Neural crest cell (in vitro differentiated cells): Measurements from ENCODE around the gene PCNX3. TPM values are rescaled to one million over a fixed set of nuclear protein-coding genes. Genes with fewer than 3 reads are reported as not detected.
A peak's percentile ranks its signal among the peaks of the same experiment; 100 is the strongest.

Source experiments
- DNase-seq: peaks from one replicate; pipeline ENCODE4 v3.0.0; 2021; ENCODE audit warnings: low read depth, mixed read lengths, low spot score
- H3K27ac Mint-ChIP-seq: one replicate; pipeline ENCODE4 v1.8.0; 2021; ENCODE audit warnings: mild to moderate bottlenecking, mixed read lengths; ENCODE audit not compliant: unreplicated experiment
- H3K27me3 Mint-ChIP-seq: 2 replicates; pipeline ENCODE4 v1.8.0; 2021; ENCODE audit warnings: low read depth, mild to moderate bottlenecking, mixed read lengths
- H3K36me3 Mint-ChIP-seq: 2 replicates; pipeline ENCODE4 v1.8.0; 2021; ENCODE audit warnings: low read depth, mild to moderate bottlenecking, mixed read lengths
- H3K4me1 Mint-ChIP-seq: 2 replicates; pipeline ENCODE4 v1.8.0; 2021; ENCODE audit warnings: mixed read lengths
- H3K4me3 Mint-ChIP-seq: one replicate; pipeline ENCODE4 v1.8.0; 2021; ENCODE audit warnings: mild to moderate bottlenecking, mixed read lengths
- H3K9me3 Mint-ChIP-seq: 2 replicates; pipeline ENCODE4 v1.8.0; 2021; ENCODE audit warnings: mixed read lengths
- total RNA-seq: library from RNA; stranded (reverse); gene quantifications from 2 replicates; pipeline ENCODE4 v1.2.1, GENCODE V29; 2021
- TF ChIP-seq, protein P1 (sequence below): fragments of 200-600 bp; sonication (generic); conservative IDR thresholded peaks from 2 replicates; pipeline ENCODE4 v1.5.0; 2021; ENCODE audit warnings: antibody characterized with exemption, mild to moderate bottlenecking

PCNX3 gene
- total RNA-seq, 1 donor from 2014 or later, result 58.2 TPM

- Mint-ChIP-seq H3K4me3 (peak overlapping the region; percentile 56), H3K27ac (no peak overlapping the region), H3K27me3 (no peaks in the 10 kb centered on the region), H3K9me3 (no peaks in the 10 kb centered on the region), H3K36me3 (peaks cover 5% of the 10 kb centered on the region), H3K4me1 (peaks cover 6% of the 10 kb centered on the region)
- DNase-seq, result no peak
- TF ChIP-seq, protein P1, sequence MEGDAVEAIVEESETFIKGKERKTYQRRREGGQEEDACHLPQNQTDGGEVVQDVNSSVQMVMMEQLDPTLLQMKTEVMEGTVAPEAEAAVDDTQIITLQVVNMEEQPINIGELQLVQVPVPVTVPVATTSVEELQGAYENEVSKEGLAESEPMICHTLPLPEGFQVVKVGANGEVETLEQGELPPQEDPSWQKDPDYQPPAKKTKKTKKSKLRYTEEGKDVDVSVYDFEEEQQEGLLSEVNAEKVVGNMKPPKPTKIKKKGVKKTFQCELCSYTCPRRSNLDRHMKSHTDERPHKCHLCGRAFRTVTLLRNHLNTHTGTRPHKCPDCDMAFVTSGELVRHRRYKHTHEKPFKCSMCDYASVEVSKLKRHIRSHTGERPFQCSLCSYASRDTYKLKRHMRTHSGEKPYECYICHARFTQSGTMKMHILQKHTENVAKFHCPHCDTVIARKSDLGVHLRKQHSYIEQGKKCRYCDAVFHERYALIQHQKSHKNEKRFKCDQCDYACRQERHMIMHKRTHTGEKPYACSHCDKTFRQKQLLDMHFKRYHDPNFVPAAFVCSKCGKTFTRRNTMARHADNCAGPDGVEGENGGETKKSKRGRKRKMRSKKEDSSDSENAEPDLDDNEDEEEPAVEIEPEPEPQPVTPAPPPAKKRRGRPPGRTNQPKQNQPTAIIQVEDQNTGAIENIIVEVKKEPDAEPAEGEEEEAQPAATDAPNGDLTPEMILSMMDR, result no peak
Observed at GRCh38 chr11:65621460-65621859, 5.9 kb downstream of the PCNX3 start.

- no peaks in the 10 kb centered on the region for H3K9me3 Mint-ChIP-seq
- peak overlapping the region; percentile 27 for H3K4me3 Mint-ChIP-seq
- peaks cover 5% of the 10 kb centered on the region for H3K36me3 Mint-ChIP-seq
- peaks cover under 1% of the 10 kb centered on the region for H3K4me1 Mint-ChIP-seq
- no peak for DNase-seq
- H3K27me3 Mint-ChIP-seq, result no peaks in the 10 kb centered on the region
- no peak overlapping the region for H3K27ac Mint-ChIP-seq
- TF ChIP-seq, protein P1, result no peak
Observed at GRCh38 chr11:65622011-65622410, 6.4 kb downstream of the PCNX3 start.

DNA sequence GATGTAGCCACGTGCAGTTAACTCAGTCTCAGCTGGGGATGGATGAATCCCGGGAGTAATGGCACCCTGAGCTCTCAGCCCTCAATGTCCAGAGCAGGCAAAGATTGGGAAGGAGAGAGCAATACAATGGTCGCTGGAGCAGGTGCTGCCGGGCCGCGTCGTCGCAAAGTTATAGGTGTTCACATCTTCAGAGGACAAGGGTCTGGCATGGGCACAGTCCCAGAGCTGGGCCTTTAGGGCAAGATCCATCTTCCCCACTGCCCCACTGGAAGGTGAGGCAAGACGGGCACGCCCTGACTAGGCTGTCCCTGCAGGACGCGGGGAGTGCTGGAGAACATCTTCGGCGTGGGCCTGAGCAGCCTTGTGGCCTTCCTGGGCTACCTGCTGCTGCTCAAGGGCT is 7.6 kb downstream of the PCNX3 start:
- Mint-ChIP-seq H3K9me3 (no peaks in the 10 kb centered on the region), H3K4me3 (no peak overlapping the region), H3K27me3 (no peaks in the 10 kb centered on the region), H3K36me3 (peaks cover 5% of the 10 kb centered on the region), H3K4me1 (no peaks in the 10 kb centered on the region), H3K27ac (no peak overlapping the region)
- no peak for DNase-seq
- TF ChIP-seq, protein P1, result no peak

- DNase-seq, result no peak
- H3K27me3 Mint-ChIP-seq, result no peaks in the 10 kb centered on the region
- TF ChIP-seq, protein P1, result no peak
- no peak overlapping the region for H3K4me3 Mint-ChIP-seq
- H3K9me3 Mint-ChIP-seq, result no peaks in the 10 kb centered on the region
- H3K27ac Mint-ChIP-seq, result no peak overlapping the region
- H3K4me1 Mint-ChIP-seq, result no peaks in the 10 kb centered on the region
- peaks cover 5% of the 10 kb centered on the region for H3K36me3 Mint-ChIP-seq
Observed at GRCh38 chr11:65623852-65624616, 8.5 kb downstream of the PCNX3 start.

GRCh38 chr11:65624931-65625627 is 9.5 kb downstream of the PCNX3 start:
- H3K27me3 Mint-ChIP-seq, result no peaks in the 10 kb centered on the region
- H3K9me3 Mint-ChIP-seq, result no peaks in the 10 kb centered on the region
- peaks cover 3% of the 10 kb centered on the region for H3K36me3 Mint-ChIP-seq
- DNase-seq, result no peak
- no peak overlapping the region for H3K27ac Mint-ChIP-seq
- H3K4me1 Mint-ChIP-seq, result no peaks in the 10 kb centered on the region
- TF ChIP-seq, protein P1, result no peak
- no peak overlapping the region for H3K4me3 Mint-ChIP-seq
